Stimulated activated naive CD4-positive, alpha-beta T cell treated with Interleukin-2 at 50 U/mL for 16 hours (primary cell): ENCODE data around the gene KCNA2.

Source experiments
- DNase-seq: peaks from one replicate; lab custom pipeline; 2025; lab: John Stamatoyannopoulos, UW

Gene KCNA2

DNA sequence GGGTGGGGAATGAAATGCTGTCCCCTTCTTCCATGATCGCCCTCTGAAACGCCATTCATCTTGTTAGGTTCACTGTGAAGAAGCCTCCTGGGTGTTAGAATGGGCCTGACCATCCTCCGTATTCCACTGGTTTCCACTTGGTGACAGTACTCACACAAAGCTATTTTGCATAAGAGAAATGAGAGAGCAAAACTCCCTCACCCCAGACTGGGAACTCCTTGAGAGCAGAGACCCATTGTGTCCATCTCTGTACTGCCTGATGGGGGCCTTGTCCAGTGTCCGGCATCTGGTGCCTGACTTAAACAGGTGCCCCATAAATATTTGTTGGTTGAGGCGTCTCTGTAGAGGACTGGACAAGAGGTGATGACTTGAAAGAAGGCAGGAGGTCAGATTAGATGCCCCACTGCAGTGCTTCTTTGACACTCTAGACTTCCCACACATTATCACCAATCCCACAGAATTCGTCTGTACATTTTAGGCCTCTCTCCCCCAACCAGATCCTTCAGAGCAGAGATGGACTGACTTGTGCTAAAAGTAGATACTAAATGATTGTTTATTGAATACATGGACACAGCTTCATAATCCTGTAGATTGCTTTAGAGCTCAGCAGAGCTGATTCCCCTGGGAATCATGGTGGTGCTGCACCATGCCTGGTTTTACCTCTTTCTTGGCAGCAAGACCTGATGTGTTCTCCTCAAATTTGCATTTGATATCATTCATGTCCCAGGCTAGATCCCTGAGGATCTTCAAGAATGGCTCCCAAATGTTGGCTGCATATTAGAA lies 22.4 kb upstream of the KCNA2 start:
- DNase-seq = no peak

DNA sequence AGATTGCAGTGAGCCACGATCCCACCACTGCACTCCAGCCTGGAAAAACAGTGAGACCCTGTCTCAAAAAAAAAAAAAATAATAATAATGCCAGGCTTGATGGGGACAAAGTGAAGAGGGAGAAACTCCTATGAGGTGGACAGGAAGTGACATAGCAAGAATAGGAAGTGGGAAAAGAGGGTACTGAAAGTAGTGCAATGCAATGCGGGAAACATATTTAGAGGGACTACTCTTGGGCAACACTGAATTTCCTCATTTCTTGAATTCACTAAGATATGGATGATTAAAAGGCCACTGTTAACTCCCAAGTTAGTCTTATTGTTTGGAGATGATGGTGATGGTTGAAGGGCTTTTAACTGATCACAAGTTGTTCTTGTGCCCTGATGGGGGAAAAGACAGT lies 21.6 kb upstream of the KCNA2 start:
- no peak for DNase-seq

DNA sequence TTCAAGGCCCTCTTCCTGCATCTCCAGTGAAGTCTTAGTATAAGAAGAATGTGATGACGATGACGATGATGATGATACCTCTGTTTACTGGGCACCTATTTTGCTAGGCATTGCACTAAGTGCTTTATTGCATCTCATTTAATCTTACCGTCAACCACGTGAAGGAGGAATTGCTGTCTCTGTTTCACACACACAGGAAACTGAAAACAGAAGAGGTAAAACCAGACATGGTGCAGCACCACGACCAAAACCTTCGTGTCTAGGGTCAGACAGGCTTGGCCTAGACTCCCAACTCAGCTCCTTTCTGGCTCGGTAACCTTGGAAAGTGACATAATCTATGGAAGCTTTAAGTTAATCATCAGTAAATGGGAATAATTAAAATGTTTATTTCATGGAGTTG lies 20.7 kb upstream of the KCNA2 start:
- DNase-seq = no peak

DNA sequence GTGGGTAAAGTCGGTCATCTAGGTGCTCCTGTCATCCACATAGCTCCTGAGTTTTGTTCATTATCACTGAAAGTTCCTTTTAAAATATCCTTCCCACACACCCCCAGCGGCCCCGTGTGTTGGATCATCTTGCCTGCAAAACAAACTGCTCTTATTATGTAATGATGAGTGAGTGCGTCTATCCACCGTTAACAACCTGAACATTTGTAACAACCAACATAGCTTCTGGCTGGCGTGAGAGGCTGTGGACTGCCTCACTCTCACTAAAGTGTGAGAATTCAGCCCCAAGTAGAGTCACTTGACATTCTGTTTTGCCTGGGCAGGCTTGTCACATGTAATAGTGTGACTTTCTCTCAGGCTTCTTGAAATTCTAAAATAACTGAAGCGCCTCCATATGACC lies 14.5 kb upstream of the KCNA2 start:
- no peak for DNase-seq

DNA sequence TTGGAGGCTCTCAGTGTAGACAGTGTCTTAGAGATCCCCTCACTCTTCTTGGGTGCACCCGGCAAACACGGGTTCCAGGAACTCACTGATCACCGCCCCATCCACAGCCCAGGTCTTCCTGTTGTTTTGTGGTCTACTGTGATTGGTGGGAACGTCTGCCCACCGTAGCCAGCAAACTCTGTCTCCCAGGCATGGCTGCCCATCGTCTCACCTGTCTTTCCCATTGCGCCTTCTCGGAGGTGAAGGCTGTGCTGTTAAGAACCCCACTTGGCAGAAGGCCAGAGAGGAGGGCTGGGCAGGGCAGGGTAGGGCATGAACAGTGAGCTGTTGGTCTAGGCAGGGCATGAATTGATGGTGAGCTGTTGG lies 14.1 kb upstream of the KCNA2 start:
- no peak for DNase-seq

DNA sequence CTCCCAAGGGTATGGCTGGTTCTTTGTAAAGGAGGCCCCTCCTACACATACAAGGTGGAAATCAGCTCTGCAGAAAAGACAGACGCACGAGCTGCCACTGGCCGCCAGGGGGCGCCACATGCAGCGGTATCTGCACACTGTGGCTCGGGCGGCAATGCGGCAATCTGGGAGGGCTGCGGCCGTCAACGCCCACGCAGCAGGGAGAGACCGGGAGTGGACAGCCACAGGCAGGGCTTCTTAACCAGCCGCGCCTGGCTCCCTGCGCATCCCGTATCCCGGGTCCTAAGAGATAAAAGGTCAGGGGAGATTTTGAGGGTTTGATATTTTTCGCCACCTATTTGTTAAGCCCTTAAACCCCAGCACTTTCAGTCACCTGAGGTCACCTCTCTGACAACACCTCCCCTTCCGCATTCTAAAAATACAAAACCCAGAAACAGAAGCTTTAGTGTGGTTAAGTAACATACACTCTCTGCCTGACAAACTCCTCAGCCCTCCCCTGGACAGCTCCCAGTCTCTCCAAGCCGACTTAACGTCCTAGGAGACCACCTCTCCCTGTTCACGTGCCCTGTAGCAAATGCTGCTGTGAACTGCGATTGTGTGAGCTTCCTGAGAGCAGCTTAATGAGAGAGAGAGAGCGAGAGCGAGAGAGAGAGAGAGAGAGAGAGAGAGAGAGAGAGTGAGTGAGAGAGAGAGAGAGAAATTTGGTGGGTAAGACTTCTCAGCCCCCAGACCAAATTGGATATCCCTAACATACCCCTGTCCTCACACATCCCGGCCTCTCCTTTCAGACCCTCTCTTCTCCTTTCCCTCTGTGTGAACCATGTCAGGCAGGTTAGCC lies 13.5 kb upstream of the KCNA2 start:
- peak; percentile 81 for DNase-seq

DNA sequence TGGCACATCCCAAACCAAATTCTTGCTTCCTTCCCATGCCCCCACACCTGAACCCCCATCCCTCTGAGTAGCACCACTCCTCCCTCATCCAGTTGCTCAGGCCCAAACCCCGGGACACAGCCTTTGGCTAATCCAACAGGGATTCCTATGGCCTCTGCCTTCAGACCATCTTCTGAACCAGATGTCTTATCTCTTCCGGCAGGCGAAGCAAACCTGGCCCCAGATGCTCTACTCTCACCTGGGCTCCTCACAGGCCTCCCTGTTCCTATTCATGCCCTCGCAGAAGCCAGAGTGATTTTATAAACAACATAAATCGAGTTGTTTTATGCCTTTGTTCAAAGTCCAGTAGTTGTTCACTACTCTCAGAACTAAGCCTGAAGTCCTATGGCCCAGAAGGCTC lies 12.5 kb upstream of the KCNA2 start:
- DNase-seq = no peak

DNA sequence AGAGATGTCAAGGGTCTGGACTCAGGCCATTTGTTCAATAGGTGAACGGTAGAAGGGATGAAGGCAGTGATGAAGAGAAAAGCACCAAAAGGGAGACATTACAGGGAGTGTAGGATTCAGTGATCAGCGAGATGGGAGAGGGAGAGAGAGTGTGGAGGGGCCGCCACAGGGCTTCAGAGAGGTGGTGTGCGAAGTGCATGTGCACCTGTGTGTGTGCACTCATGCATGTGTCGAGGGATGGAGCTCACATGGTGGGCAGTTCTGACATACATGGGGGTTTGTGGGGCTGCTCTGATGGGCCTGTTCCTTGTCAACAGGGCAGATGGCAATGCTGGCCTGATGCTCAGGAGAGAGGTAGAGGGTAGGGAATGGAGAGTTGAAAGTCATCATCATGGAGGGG lies 11.4 kb upstream of the KCNA2 start:
- no peak for DNase-seq

DNA sequence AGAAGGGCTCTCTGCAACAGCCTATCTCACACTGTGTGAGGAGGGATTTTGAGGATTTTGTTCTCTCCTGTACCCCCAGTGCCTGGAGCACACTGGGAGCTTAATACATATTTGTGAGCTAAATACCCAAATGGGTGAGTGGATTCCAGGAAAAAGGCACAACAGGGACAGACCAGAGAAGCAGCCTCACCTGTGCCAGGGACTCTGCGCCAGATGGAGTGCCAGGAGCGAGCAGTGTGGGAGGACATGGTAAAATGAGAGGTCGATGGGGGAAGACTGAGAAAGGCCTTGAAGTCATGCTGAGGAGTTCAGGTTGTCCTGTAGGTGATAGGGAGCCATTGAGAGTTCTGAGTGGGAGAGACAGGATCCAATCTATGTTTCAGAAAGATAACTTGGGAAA lies 11.0 kb upstream of the KCNA2 start:
- DNase-seq = no peak

DNA sequence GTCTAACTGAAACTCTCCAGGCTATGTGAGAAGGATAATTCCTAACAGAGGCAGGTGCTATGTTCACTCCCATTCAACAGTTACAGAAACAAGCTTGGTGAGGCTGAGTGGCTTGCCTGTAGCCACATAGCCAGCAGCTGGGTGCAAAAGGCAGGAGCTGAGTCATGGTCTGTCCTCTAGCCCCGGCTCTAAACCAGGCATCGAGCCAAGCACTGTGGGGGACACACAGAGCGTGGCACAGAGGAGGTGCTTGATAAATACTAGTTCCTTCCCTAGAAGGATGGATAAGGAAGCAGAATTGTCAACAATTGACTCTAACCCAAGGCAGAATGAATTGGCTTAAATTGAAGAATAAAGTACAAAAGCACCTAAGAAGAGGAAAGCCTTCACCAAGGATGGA lies 10.4 kb upstream of the KCNA2 start:
- DNase-seq = no peak

DNA sequence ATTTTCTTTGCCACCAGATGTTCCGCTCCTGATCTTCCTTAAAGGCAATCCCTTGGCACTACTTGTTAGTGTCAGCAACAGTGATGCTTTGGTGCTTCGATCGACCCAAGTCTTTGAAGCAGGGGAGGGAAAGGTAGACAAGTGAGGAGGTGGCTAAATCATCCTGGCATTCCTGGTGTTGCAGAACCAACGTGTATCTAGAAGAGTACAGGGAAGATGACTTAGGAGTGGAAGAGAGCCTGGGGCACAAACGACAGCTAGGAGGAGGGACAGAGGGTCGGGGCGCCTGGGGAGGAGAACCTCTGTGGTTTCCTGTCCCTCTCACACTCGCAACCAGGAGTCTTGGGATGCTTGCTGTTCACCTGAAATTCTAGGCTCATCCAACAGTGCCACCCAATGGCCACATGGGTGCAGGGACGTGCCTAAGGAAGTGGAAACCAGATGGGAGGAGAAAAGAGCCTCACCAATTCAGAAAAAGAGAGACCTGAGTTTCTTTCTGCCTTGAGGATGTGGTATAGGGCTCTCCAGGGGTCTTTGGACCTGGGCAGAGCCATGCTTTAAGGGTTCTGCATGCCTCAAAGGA lies 9.5 kb upstream of the KCNA2 start:
- DNase-seq = peak; percentile 19

DNA sequence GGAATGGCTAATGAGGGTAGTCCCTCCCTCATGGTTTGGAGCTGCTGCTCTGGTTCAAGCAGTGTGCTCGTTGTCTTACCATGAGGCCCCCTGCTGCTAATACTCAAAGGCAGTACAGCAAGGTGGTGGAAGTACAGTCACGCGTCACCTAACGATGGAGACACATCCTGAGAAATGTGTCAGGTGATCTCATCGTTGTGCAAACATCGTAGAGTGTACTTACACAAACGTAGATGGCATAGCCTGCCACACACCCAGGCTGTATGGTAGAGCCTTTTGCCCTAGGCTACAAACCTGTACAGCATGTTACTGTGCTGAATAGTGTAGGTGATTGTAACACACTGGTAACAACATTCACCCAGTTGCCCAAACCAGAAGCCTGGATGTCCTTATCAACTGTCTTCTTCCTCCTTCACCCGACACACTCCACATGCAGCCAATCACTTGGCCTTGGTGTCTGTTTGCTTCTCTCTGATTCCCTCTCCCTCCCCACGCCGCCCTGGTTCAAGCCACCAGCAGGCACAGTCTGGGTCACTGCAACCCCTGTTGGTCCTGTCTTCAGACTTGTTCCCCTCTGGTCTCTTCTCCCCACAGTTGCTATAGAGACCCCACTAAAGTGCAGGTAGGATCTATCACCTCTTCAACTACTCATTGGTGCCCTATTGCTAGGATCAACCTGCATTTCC lies 6.0 kb upstream of the KCNA2 start:
- DNase-seq = no peak

DNA sequence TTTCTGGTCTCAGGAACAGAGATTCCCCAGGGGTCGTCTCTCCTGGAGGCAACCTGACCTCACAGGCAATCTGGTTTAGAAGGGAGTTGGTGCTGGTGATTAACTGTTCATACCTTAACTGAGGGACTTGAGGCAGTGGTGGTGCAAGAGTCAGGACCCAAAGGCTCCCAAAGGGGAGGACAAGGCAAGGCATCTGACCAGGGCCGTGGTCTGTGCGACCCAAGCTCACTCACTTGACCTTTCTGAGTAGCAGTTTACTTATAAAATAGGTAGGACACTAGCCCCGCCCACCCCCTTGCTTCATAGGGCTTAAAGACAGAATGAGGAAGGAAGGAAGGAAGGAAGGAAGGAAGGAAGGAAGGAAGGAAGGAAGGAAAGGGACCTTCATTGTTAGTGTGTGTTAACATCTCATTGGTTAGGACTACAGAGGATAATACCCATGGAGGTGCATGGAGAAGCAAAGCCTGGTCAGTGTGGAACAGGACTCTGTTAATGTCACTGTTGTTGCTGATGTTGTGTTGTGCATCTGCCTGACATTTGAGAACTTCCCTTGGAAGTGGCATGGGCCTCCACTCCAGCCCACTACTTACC lies 4.6 kb upstream of the KCNA2 start:
- DNase-seq = no peak

DNA sequence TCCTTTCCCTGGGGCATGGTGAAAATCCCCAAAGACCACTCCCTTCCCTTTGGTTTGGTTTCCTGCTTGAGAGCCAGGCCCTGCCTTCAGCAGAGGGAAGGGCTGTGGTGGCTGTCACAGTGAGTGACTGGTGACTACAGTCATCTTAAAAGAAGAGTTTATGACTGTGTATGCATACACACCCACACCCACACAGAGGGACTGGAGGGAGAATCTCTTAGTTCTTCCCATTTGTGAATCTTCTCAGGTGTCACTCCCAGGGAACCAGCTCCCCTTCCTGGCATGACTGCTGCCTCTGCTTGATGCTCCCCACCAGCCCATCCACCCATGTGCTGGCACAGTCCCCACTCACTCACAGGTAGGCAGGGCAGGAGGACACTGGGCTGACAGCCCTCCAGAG lies 3.9 kb upstream of the KCNA2 start:
- DNase-seq = no peak

DNA sequence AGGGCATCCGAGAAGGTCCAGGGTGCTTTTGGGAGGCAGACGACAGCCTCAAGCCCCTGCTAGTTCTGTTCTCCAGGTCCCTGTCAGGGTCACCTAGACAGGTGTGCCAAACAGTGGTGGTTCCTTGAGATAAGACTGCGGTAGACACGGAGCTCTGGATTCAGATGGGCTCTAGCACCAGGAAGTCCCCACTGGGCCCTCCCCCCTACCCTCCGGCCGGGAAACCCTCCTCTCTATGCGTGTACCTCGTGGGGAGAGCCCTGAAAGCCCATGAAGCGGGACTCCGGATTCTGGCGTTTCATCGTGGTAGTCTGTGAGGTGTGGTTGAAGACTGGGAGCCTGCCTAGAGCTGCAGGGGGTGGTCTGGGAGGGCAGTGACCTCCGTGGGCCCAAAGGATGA lies 2.1 kb upstream of the KCNA2 start:
- no peak for DNase-seq

DNA sequence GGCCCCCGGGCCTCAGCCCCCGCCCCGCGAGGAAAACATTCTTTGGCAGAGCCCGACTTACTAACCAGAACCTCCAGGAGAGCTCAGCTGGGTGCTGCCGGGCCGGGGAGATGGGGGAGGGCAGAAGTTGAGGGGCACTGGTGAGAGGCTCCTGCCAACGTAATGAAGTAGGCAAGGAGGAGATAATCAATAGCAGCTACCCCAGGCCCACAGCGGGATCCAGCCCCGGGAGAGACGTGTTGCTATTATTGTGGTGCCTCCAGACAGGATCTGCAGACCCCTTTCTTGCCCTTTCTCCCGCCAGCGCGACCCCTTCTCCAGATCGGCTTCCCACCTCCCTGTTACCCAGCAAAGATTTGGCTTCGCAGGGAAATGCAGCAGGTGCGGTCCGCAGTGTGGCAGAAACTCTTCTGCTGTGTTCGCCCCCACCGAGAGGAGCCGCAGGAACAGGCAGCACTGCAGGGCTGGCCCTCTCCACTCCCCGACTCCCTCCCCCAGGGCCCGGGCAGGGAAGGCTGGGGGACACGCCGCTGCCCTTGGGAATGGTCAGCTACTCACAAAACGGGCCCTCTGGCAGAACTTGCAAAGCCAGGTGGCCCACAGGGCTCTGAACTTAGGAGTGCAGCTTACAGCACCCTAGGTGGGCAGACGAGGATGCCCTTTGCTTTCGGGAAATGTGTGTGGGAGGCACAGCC lies 1.5 kb upstream of the KCNA2 start:
- DNase-seq = no peak

DNA sequence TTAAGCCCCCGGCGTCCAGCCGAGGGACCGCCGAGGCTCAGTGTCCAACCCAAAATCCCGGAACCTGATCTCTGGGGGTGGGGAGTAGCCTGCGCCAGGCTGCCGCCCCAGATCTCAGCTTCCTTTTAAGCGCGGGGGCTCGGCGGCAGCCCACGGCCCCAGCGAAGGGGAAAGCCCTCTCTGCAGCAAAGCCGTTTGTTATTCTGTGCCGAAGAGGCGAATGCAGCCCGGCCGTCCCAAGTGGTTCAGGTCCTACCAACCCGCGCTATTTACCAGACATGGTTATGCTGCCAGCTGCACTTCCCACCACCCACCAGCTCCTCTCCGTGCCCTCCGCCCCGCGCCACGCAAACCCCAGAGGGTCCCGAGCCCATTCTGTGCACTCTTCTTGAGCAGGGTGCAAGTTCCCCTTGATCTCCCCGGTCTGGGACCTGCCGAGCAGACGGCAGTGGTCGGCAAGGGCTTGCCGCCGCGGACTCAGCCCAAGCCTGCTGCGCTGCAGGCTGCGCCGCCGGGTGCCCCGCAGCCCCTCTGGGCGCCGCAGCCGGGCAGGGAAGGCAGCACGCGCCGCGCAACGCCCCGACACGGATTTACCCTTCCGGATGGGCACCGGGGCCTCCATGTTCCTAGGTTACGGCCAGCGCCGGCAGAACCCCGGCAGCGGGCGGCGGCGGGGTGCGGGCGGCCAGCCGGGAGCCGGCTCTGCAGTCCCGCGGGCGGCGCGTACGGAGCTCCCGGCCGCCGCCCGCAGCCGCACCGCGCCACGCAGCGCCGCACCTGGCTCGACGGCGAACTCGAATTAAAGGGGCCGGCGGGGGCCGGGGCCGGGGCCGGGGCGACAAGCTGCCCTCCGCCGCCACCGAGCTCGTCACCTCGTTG lies 738 bp upstream of the KCNA2 start:
- DNase-seq = no peak

DNA sequence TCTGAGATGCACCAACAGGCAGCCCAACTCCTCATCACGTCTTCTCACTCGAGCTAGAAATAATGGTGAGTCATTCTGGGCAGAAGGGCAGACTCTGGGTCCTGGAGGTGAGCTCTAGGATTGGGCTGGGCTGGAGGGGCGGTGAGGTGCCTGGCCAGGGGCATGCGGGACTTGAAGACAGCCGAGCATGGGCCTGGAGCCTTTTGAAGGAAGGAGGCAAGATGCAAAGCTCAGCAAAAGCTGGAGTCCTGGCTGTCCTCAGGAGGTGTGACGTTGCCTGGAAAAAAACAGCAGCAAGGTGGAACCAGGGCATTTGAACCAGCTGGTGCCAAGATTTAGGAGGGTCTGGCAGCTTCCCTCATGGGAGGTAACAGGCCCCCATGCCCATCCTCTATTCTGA lies 712 bp downstream of the KCNA2 start:
- DNase-seq = no peak

DNA sequence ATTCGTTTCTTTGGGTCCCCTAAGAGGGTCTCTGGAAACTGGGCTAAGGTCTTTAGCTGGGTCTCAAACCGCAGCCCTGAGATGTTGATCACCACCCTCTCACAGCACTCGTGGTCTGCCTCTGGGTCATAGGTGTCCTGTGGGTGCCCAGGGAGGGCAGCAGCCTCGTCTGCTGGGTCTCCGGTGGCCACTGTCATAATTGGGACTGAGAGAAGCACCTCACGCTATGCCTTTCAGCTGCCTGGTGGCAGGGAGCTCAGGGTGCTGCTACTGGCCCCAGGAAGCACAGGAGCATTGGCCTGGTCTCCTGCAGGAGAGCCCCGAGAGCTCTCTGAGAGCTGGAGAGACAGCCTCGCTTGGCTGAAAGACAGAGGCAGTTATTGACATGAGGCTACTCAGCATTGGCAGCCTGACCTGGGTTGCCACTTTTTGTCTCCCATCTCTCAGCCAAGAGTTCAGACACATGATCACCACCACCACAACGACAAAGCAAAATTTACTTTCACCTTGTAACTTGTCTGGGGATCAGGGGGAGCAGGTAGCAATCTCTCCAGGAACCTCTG lies 1.5 kb downstream of the KCNA2 start:
- DNase-seq = no peak

DNA sequence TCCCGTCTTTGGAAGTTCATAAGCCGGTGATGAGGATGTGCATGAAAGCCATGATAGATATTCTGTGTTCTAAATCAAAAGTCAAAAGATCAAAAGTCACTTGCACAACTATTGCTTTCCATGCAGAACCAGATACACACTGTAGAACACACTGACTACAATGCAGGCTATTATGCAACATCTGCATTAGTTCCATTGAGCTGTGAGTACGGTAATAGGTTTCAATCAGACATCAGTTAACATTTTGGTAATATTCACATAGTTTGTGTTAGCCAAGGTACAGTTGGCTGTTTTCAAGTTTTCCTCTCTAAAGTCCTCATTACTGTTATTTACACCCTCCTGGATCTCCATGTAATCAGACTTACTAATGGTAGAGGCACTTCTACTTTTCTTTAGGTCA lies 3.1 kb downstream of the KCNA2 start:
- DNase-seq = no peak
